Measurements from ENCODE around the gene PDE4B.

PDE4B gene

GRCh38 chr1:65948609-65949229, 156.0 kb downstream of the PDE4B start:
- TF ChIP-seq CTCF (IDR thresholded peaks at IDR 0.05; ENCODE audit: low read depth, low read length) = peak; percentile 22
- in situ Hi-C loops (cut with HindIII; ENCODE audit: low sequenced_read_pairs) = no loop called here
- H3K4me3 ChIP-seq (ENCODE audit: low read depth, low read length) = no peak overlapping the region
- DNase-seq (ENCODE audit: low read depth, low spot score) = peak; percentile 49

- DNase-seq (ENCODE audit: low read depth, low spot score) = no peak
- in situ Hi-C loops (cut with HindIII; ENCODE audit: low sequenced_read_pairs) = no loop called here
- no peak overlapping the region for H3K4me3 ChIP-seq (ENCODE audit: low read depth, low read length)
- TF ChIP-seq CTCF (IDR thresholded peaks at IDR 0.05; ENCODE audit: low read depth, low read length) = no peak
Observed at GRCh38 chr1:65949230-65949626, 156.5 kb downstream of the PDE4B start.

- in situ Hi-C loops (cut with HindIII; ENCODE audit: low sequenced_read_pairs) = no loop called here
- DNase-seq (ENCODE audit: low read depth, low spot score) = no peak
- no peak overlapping the region for H3K4me3 ChIP-seq (ENCODE audit: low read depth, low read length)
- no peak for TF ChIP-seq CTCF (IDR thresholded peaks at IDR 0.05; ENCODE audit: low read depth, low read length)
Observed at GRCh38 chr1:65949933-65950332, 157.2 kb downstream of the PDE4B start.

- in situ Hi-C loops (cut with HindIII; ENCODE audit: low sequenced_read_pairs) = no loop called here
- H3K4me3 ChIP-seq (ENCODE audit: low read depth, low read length) = no peak overlapping the region
- no peak for TF ChIP-seq CTCF (IDR thresholded peaks at IDR 0.05; ENCODE audit: low read depth, low read length)
- DNase-seq (ENCODE audit: low read depth, low spot score) = peak; percentile 24
Observed at GRCh38 chr1:65952696-65953095, 160.0 kb downstream of the PDE4B start.

GRCh38 chr1:65953170-65953569, 160.5 kb downstream of the PDE4B start:
- no peak for TF ChIP-seq CTCF (IDR thresholded peaks at IDR 0.05; ENCODE audit: low read depth, low read length)
- no peak for DNase-seq (ENCODE audit: low read depth, low spot score)
- in situ Hi-C loops (cut with HindIII; ENCODE audit: low sequenced_read_pairs) = no loop called here
- H3K4me3 ChIP-seq (ENCODE audit: low read depth, low read length) = no peak overlapping the region

GRCh38 chr1:65955071-65955470, 162.4 kb downstream of the PDE4B start:
- no peak for TF ChIP-seq CTCF (IDR thresholded peaks at IDR 0.05; ENCODE audit: low read depth, low read length)
- in situ Hi-C loops (cut with HindIII; ENCODE audit: low sequenced_read_pairs) = no loop called here
- no peak overlapping the region for H3K4me3 ChIP-seq (ENCODE audit: low read depth, low read length)
- DNase-seq (ENCODE audit: low read depth, low spot score) = no peak

Measured in astrocyte of the spinal cord (primary cell).